Mucosa of descending colon (tissue), 3 donors: ENCODE data around the gene KCTD6. TPM values are rescaled to one million over a fixed set of nuclear protein-coding genes. Genes with fewer than 3 reads are reported as not detected.

Source experiments
- ATAC-seq: fragments of 200-7000 bp; cut with Tn5 transposase; one replicate; pipeline ENCODE4 v1.9.1; 2020; ENCODE audit warnings: mild to moderate bottlenecking, moderate library complexity
- DNase-seq, 3 donors: peaks; one replicate each; pipeline ENCODE4 v3.0.0-alpha.2; 2020
- H3K36me3 ChIP-seq: fragments of 200-600 bp; one replicate; pipeline ENCODE4 v1.8.0; 2021; ENCODE audit warnings: low read depth, mild to moderate bottlenecking
- H3K4me1 ChIP-seq: fragments of 200-600 bp; one replicate; pipeline ENCODE4 v1.8.0; 2021; ENCODE audit warnings: low read depth, mild to moderate bottlenecking
- H3K4me3 ChIP-seq: fragments of 200-600 bp; one replicate; pipeline ENCODE4 v1.8.0; 2021; ENCODE audit warnings: mild to moderate bottlenecking
- H3K9me3 ChIP-seq: fragments of 200-600 bp; one replicate; pipeline ENCODE4 v1.8.0; 2021; ENCODE audit warnings: mild to moderate bottlenecking
- intact Hi-C, 2 donors: fragments of 100-400 bp; cut with DNase I in 1 of 2; cut with micrococcal nuclease in 1 of 2; formaldehyde crosslinking; loops; one replicate each; pipeline versions ENCODE4 v1.11.0 to v1.11.1; 2022; cut with DNase I, micrococcal nuclease
- total RNA-seq, 3 donors: library from RNA; stranded (reverse); fragmentation: NEBNext Ultra II Directional in 2 of 3; extraction: Animal tissue kit (Norgen Biotek cat#: 25700) in 2 of 3; gene quantifications; one replicate each; pipeline versions ENCODE4 v1.2.1 to v1.2.4, GENCODE V29; 2021 to 2023
- TF ChIP-seq, protein P1 (sequence below): fragments of 200-600 bp; IDR thresholded peaks from one replicate; pipeline ENCODE4 v1.8.0; 2022; ENCODE audit warnings: antibody characterized with exemption, mild to moderate bottlenecking
- donor health status: DM: no; HTN: no; CAD: no; lungs with moderate emphysema.
- donor health status: DM: no; HTN: no; CAD: no.
- donor health status: DM: no; HTN: yes; CAD: no.

KCTD6 gene
- total RNA-seq, 3 donors from 2014 or later = 6.5 to 11.4 (median 8.7) TPM

GRCh38 chr3:58495101-58495500 lies 3.2 kb downstream of the KCTD6 start:
- Histone ChIP-seq H3K9me3 (no peaks in the 10 kb centered on the region), H3K4me1 (peaks cover 12% of the 10 kb centered on the region), H3K36me3 (no peaks in the 10 kb centered on the region), H3K4me3 (no peak overlapping the region)
- DNase-seq (no peak), ATAC-seq (no peak)
- intact Hi-C loops = no loop called here
- TF ChIP-seq, protein P1, sequence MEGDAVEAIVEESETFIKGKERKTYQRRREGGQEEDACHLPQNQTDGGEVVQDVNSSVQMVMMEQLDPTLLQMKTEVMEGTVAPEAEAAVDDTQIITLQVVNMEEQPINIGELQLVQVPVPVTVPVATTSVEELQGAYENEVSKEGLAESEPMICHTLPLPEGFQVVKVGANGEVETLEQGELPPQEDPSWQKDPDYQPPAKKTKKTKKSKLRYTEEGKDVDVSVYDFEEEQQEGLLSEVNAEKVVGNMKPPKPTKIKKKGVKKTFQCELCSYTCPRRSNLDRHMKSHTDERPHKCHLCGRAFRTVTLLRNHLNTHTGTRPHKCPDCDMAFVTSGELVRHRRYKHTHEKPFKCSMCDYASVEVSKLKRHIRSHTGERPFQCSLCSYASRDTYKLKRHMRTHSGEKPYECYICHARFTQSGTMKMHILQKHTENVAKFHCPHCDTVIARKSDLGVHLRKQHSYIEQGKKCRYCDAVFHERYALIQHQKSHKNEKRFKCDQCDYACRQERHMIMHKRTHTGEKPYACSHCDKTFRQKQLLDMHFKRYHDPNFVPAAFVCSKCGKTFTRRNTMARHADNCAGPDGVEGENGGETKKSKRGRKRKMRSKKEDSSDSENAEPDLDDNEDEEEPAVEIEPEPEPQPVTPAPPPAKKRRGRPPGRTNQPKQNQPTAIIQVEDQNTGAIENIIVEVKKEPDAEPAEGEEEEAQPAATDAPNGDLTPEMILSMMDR = no peak

DNA sequence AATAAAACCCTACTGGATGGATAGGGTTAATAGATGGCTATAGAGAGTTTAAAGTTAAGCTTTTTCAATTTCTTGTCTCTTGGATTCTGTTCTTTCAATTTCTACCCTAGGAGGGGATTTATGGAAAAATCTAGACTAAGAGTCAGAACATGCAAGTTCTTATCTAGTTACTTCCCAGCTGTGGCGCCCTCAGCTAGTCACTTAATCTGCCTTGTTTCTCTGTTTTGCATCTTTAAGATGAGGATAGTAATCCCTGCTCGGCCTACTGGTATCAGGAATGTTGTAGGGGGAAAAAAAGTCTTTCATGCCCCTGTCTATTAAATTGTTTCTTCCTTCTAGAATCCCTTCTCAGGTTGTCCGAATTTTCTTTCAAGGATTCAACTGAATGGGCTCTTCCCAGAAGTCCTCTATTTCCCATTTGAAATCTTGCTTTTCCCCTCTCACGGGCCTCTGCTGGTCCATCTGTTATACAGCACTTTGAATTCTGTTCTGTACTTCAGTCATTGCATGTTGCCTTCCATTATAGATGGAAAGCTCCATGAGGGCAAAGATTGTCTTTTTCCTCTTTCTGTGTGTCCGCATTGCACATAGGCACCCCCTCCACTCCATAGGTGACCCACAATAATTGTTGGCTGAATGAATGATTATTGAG lies 4.4 kb downstream of the KCTD6 start:
- H3K9me3 ChIP-seq = no peaks in the 10 kb centered on the region
- H3K4me3 ChIP-seq = no peak overlapping the region
- intact Hi-C loops = no loop called here
- no peaks in the 10 kb centered on the region for H3K36me3 ChIP-seq
- TF ChIP-seq, protein P1 = no peak
- no peak for DNase-seq
- no peak for ATAC-seq
- H3K4me1 ChIP-seq = peaks cover 12% of the 10 kb centered on the region

- ATAC-seq (no peak), DNase-seq (no peak)
- H3K4me3 ChIP-seq = no peak overlapping the region
- TF ChIP-seq, protein P1 = no peak
- H3K4me1 ChIP-seq = peaks cover 12% of the 10 kb centered on the region
- intact Hi-C loops = no loop called here
- H3K36me3 ChIP-seq = no peaks in the 10 kb centered on the region
- H3K9me3 ChIP-seq = no peaks in the 10 kb centered on the region
Observed at GRCh38 chr3:58497097-58497496, 5.2 kb downstream of the KCTD6 start.

GRCh38 chr3:58502872-58503271 lies 11.0 kb downstream of the KCTD6 start:
- intact Hi-C loops = no loop called here
- no peak for DNase-seq
- Histone ChIP-seq H3K36me3 (no peaks in the 10 kb centered on the region), H3K4me3 (no peak overlapping the region), H3K9me3 (no peaks in the 10 kb centered on the region), H3K4me1 (no peaks in the 10 kb centered on the region)
- ATAC-seq = no peak
- TF ChIP-seq, protein P1 = no peak

DNA sequence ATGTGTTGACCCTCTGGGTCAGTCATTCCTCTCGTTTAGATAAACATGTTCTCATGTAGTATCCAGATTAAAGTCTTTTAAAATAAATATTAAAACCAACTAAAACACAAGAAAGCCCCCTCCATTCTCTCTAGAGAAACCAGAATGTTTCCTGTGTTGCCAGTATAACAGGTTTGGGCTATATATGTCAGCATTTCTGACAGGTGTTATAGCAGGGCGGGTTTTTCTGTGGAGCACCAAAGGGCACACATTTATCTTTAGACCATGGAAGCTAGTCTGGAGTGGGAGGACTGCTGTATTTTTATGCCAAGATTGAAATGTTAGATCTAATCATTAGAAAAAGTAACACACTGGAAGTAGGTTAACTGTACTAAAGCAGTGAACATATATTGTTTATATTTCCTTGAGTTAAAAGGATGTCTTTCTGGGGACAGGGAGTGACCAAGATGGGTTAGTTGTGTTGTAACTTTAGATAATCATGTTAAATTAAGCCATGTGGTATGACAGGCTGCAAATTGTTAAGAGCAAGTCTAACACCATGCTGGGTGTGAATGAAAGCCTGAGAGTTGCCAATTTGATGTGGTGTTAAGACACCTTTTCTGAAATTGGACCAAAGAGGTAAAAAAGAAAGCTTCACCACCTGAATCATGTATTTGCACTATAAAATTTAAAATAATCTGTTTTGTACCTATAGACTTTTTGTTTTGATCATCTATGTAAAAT lies 15.6 kb downstream of the KCTD6 start:
- TF ChIP-seq, protein P1 = no peak
- Histone ChIP-seq H3K4me3 (no peak overlapping the region), H3K4me1 (no peaks in the 10 kb centered on the region), H3K36me3 (no peaks in the 10 kb centered on the region), H3K9me3 (no peaks in the 10 kb centered on the region)
- intact Hi-C loops = no loop called here
- ATAC-seq = no peak
- no peak for DNase-seq
